ENCODE measurements around the gene GNG7. TPM values are rescaled to one million over a fixed set of nuclear protein-coding genes. Genes with fewer than 3 reads are reported as not detected.

GNG7 gene
- total RNA-seq, 1 experiment from 2014 or later = 9.6 TPM

DNA sequence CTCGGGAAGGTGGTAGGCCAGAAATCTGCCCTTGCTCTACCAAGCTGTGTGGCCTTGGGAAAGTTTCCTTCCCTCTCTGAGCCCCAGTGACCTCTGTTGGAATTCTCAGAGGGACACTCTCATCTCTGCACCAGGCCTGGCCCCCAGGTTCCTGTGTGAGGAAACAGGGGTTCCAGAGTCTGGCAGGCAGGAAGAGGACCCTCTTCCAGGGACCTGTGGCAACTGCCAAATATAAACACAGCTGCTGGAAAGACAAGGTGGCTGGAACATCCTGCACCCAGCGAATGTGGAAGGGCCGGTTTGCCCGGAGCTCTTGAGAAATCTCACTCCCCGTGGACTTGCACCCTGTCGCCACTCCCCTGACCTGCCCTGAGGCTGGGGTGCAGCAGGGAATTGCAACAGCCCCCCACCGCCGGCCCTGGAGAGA, 173.8 kb downstream of the GNG7 start:
- no peak for TF ChIP-seq GRHL2 (CRISPR knock-in tag; IDR thresholded peaks at IDR 0.05; ENCODE audit: insufficient replicate concordance, severe bottlenecking)
- TF ChIP-seq, protein P1, sequence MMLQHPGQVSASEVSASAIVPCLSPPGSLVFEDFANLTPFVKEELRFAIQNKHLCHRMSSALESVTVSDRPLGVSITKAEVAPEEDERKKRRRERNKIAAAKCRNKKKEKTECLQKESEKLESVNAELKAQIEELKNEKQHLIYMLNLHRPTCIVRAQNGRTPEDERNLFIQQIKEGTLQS (CRISPR knock-in tag; conservative IDR thresholded peaks at IDR 0.05) = no peak
- TF ChIP-seq, protein P2, sequence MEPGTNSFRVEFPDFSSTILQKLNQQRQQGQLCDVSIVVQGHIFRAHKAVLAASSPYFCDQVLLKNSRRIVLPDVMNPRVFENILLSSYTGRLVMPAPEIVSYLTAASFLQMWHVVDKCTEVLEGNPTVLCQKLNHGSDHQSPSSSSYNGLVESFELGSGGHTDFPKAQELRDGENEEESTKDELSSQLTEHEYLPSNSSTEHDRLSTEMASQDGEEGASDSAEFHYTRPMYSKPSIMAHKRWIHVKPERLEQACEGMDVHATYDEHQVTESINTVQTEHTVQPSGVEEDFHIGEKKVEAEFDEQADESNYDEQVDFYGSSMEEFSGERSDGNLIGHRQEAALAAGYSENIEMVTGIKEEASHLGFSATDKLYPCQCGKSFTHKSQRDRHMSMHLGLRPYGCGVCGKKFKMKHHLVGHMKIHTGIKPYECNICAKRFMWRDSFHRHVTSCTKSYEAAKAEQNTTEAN (CRISPR knock-in tag; IDR thresholded peaks at IDR 0.05) = no peak
- TF ChIP-seq FOXJ3 (CRISPR knock-in tag; IDR thresholded peaks at IDR 0.05; ENCODE audit: borderline replicate concordance) = no peak
- no peak for TF ChIP-seq CREB1 (CRISPR knock-in tag; IDR thresholded peaks at IDR 0.05)
- no peak for TF ChIP-seq GABPB1 (CRISPR knock-in tag; IDR thresholded peaks at IDR 0.05)
- TF ChIP-seq GTF2I (CRISPR knock-in tag; conservative IDR thresholded peaks at IDR 0.05) = no peak
- TF ChIP-seq, protein P3, sequence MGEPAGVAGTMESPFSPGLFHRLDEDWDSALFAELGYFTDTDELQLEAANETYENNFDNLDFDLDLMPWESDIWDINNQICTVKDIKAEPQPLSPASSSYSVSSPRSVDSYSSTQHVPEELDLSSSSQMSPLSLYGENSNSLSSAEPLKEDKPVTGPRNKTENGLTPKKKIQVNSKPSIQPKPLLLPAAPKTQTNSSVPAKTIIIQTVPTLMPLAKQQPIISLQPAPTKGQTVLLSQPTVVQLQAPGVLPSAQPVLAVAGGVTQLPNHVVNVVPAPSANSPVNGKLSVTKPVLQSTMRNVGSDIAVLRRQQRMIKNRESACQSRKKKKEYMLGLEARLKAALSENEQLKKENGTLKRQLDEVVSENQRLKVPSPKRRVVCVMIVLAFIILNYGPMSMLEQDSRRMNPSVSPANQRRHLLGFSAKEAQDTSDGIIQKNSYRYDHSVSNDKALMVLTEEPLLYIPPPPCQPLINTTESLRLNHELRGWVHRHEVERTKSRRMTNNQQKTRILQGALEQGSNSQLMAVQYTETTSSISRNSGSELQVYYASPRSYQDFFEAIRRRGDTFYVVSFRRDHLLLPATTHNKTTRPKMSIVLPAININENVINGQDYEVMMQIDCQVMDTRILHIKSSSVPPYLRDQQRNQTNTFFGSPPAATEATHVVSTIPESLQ (CRISPR knock-in tag; IDR thresholded peaks at IDR 0.05) = no peak
- TF ChIP-seq ARID4B (CRISPR knock-in tag; IDR thresholded peaks at IDR 0.05; ENCODE audit: borderline replicate concordance) = no peak
- TF ChIP-seq ZNF263 (CRISPR knock-in tag; IDR thresholded peaks at IDR 0.05; ENCODE audit: low read depth) = no peak
- TF ChIP-seq RELA (CRISPR knock-in tag; IDR thresholded peaks at IDR 0.05; ENCODE audit: borderline replicate concordance) = no peak
- TF ChIP-seq MLX (CRISPR knock-in tag; IDR thresholded peaks at IDR 0.05) = no peak
- TF ChIP-seq, protein P4, sequence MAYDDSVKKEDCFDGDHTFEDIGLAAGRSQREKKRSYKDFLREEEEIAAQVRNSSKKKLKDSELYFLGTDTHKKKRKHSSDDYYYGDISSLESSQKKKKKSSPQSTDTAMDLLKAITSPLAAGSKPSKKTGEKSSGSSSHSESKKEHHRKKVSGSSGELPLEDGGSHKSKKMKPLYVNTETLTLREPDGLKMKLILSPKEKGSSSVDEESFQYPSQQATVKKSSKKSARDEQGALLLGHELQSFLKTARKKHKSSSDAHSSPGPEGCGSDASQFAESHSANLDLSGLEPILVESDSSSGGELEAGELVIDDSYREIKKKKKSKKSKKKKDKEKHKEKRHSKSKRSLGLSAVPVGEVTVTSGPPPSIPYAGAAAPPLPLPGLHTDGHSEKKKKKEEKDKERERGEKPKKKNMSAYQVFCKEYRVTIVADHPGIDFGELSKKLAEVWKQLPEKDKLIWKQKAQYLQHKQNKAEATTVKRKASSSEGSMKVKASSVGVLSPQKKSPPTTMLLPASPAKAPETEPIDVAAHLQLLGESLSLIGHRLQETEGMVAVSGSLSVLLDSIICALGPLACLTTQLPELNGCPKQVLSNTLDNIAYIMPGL (CRISPR knock-in tag; IDR thresholded peaks at IDR 0.05) = no peak
- TF ChIP-seq ZNF121 (CRISPR knock-in tag; IDR thresholded peaks at IDR 0.05) = no peak
- POLR2A ChIA-PET = interaction anchor here (3.6 kb wide), 1 partner anchor 52 kb away, joined by 12 read pairs; the partner anchor contains the start of gene GADD45B

More for the DNA sequence above, 173.8 kb downstream of the GNG7 start:
- ATAC-seq (no peak), DNase-seq (ENCODE audit: low spot score) (no peak)
- Mint-ChIP-seq H3K27ac (no peak overlapping the region), H3K4me1 (peaks cover 10% of the 10 kb centered on the region), H3K4me3 (no peak overlapping the region), H3K9me3 (peaks cover 15% of the 10 kb centered on the region), H3K27me3 (ENCODE audit: low read depth) (no peaks in the 10 kb centered on the region), H3K36me3 (peaks cover 9% of the 10 kb centered on the region)
- CTCF ChIA-PET = interaction anchor here (0.7 to 1.8 kb wide), 2 partner anchors 83 to 172 kb away, joined by 3 to 6 read pairs; no protein-coding TSS in a partner anchor

Data from WTC11 (cell line).